Right lobe of liver (tissue), 4 donors: Measurements from ENCODE around the gene LIPA.

Source experiments
- POLR2A ChIP-seq: fragments of 450-650 bp; IDR thresholded peaks from one replicate; pipeline ENCODE4 v1.6.1; 2017; ENCODE audit warnings: antibody characterized with exemption, mild to moderate bottlenecking
- TF ChIP-seq, protein P1 (sequence below), 4 donors: fragments of 200-600 bp in 3 of 4; fragments of 450-650 bp in 1 of 4; IDR thresholded peaks; one replicate each; pipeline versions ENCODE4 v1.5.1 to v1.8.0; 2016 to 2022; ENCODE audit warnings: antibody characterized with exemption in 4 of 4, mild to moderate bottlenecking in 2 of 4
- donor health status: DM: no; HTN: no; CAD: no.
- donor health status: DM: no; HTN: no; CAD: no.
- donor health status: DM: no; HTN: yes; CAD: no.

DNA sequence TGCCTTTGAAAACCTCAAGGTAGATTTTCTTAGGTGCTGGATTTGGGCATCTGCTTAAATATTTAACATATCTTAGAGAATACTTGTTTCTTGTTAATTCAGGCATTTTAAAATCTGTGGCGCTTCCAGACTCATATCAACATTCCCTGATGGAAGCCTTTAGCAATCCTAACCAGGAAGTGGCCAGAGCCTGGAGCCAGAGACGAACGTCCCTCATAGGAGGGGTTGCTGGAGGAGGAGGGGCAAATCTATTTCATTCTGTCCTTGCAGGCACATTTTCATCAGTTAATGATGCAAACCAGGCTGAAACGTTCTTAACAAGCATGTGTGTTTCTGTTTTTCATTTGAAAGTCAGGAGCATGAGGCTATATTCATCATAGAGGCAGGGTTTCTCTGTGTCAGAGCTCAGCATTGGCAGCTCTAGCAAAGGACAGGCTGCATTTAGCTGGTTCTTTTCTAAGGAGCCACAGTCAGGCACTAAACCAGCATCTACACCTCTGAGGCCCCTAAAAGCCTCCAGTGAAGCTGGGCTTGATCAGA is 32.4 kb upstream of the LIPA start:
- TF ChIP-seq, protein P1, sequence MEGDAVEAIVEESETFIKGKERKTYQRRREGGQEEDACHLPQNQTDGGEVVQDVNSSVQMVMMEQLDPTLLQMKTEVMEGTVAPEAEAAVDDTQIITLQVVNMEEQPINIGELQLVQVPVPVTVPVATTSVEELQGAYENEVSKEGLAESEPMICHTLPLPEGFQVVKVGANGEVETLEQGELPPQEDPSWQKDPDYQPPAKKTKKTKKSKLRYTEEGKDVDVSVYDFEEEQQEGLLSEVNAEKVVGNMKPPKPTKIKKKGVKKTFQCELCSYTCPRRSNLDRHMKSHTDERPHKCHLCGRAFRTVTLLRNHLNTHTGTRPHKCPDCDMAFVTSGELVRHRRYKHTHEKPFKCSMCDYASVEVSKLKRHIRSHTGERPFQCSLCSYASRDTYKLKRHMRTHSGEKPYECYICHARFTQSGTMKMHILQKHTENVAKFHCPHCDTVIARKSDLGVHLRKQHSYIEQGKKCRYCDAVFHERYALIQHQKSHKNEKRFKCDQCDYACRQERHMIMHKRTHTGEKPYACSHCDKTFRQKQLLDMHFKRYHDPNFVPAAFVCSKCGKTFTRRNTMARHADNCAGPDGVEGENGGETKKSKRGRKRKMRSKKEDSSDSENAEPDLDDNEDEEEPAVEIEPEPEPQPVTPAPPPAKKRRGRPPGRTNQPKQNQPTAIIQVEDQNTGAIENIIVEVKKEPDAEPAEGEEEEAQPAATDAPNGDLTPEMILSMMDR (IDR thresholded peaks at IDR 0.05): no peak
- no peak for TF ChIP-seq POLR2A
